GM19372 (cell line): ENCODE data around the gene RDH5.

Experiments
- ATAC-seq: cut with Tn5 transposase; IDR thresholded peaks from one replicate; pipeline ENCODE4 v1.9.1; 2021; ENCODE audit warnings: mild to moderate bottlenecking, low read depth, moderate library complexity; ENCODE audit not compliant: unreplicated experiment

RDH5 gene

DNA sequence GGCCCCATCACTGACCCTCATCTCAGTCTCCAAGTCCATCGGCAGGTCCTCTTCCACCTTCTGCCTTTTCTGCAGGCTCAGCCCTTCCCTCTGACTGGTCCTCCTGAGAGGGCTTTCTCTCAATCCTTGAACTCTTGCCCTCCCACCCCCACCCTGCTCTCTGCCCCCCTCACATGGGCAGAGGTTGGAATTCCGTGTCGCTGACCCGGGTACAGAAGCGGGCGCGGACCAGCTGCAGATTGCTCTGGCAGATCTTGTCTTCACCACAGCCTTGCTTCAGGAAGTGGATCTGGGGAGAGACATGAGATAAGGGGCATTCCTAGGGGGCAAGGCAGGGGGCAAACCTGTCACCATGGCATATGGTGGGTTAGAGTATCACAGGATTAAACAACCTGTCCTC, 24.8 kb upstream of the RDH5 start:
- ATAC-seq, result no peak

- no peak for ATAC-seq
Observed at GRCh38 chr12:55696141-55696540, 24.1 kb upstream of the RDH5 start.

DNA sequence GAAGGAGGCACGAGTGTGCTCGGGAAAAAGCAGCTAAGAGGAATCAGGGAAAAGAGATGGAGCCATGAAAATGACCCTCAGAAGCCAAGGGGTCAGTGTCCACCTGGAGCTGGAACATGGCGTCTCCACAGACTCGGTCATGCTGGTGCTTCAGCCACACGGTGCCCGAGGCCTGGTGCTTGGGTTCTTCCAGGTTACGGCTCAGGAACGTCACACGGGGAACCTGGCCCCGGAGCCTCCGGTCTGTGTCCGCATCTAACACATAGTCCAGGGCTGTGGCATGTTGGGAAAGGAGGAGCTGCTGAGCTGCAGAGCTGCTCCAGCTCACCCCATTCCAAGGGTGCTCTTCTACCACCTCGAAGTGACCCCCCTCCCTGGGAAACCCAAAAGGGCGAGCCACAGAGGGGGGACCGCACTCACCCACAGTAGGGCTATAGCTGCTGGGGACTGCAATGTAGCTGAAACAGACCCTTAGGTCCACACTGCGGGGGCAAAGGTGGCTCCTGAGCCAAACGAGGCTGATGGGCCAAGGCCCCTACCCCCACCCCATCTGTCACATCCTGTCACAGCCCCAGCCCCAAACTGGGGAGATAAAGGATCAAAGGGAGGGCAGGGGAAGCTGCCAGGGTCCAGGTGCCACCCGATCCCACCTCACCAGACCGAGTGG, 23.3 kb upstream of the RDH5 start:
- ATAC-seq, result no peak

DNA sequence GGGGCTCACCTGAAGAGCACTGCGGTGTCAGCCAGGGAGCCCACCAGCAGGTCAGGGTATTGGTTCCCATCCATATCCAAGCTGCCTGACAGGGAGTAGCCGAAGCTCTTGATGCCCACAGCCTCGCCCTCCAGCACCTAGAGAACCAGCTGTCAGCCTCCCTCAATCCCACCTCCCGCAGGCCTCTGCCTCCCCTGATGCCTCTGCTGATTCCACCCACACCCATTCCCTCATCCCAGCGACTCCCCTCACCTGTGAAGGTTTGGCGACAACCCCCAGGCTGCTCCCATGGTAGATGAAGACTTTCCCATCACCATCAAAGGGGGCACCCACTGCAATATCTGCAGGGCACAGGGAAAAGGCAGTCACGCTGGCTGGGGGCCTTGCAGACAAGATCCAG, 22.5 kb upstream of the RDH5 start:
- ATAC-seq, result no peak

DNA sequence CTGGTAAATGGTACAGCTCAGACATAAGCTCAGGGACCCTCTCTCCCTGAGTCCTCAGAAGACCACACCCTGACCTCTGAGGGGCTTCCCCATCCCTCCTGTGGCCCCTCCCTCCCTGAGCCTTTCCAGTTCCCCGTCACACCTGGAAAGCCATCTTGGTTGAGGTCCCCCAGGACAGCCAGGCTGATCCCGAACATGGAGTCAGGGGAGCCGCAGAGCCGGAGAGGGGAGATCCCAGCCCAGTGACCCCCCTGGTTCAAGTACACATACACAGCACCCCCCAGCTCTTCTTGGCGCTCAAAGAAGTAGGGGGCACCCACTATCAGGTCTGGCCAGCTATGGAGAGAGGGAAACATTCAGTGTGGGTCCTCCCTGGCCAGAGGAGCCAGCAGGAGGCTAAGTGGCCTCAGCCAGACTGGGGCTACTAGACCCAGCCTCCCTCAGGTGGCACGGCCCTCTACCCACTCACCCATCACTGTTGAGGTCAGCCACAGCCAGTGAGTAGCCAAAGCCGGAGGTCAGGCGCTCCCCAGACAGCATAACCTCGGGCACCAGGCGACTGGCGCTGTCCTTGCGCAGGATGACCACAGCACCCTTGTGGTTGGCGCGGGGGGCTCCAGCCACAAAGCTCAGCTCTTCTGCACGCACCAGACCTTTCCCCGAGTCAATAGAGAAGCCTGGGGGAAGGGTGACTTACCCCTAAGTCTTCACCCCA, 21.8 kb upstream of the RDH5 start:
- no peak for ATAC-seq

GRCh38 chr12:55698965-55699364, 21.2 kb upstream of the RDH5 start:
- ATAC-seq, result no peak

DNA sequence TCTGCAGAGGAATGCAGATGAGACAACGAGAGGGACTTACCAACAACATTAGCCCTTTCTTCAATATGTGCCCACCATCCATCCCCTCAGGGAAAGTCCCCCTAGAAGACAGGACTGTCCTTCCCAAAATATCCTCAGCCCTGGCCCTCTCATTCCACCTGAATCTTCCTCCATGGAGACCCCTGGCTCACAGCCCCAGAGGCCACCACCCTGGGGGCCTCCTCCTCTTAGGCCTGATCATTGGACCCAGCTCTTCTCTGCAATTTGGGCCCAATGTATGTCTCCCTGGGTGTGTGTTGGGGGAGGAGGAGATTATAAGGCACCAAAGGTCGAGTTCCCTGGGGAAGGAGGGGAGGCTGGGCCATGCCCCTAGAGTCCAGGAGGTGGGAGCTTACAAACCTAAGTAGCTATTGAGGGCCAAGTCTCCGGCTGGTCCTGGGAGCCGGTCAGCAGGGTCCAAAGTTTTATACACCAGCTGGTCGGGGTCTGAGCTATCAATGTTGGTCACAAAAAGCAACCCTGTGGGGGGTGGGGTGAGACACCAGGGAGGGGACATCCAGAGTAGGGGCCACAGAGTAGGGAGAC, 20.6 kb upstream of the RDH5 start:
- no peak for ATAC-seq

DNA sequence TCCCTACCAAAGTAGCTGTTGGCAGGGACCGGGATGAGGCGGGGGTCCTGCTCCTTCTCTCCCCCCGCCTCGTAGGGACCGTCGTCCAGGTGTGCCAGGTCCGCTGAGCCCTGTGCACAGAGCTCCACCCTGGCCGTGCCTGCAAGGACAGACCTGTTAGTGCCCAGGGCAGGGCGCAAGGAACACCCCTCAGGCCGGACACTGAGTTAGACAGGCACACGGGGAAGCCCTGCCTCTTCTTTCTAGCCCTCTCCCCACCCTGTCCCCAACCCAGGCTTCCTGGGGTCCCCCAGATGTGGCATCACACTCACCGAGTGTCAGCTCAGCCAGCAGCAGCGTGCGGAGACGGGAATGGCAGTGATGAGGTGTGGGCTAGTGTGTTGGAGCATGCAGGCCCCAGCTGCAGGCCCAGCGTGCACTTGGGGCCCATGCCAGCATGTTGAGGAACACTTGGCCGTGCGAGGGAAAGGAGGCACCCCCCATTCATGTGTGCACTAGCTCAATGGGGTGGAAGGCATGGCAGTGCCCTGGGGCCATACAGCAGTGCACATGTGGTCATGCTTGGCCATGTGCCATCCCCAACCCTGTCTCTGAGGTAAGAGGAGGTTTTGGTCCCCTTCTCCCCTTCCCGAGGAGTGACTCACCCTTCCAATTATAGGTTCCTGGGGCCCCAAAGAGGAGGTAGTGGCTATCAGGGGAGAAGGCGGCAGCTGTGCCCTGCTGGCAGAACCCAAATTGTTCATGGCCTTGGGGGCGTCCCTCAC, 19.8 kb upstream of the RDH5 start:
- ATAC-seq, result no peak

DNA sequence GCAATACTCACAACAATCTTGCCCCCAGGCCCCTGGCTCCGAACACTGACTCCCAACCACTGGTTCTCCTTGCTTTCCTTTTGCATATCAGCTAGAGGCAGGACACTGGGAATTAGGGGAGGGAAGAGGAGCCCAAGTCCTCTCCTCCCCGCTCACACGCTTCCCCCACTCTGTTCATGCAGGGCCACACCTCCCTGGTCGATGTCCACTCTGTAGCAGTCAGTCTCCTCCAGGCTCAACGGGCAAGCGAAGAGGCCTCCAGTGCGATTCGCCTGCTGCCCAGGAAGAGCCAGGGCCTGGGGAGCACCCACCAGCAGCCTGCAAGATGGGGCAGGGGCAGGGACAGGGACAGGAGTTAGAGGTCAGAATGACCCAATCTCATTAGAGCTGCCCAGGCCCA, 17.3 kb upstream of the RDH5 start:
- no peak for ATAC-seq

- no peak for ATAC-seq
Observed at GRCh38 chr12:55703288-55703687, 16.9 kb upstream of the RDH5 start.

DNA sequence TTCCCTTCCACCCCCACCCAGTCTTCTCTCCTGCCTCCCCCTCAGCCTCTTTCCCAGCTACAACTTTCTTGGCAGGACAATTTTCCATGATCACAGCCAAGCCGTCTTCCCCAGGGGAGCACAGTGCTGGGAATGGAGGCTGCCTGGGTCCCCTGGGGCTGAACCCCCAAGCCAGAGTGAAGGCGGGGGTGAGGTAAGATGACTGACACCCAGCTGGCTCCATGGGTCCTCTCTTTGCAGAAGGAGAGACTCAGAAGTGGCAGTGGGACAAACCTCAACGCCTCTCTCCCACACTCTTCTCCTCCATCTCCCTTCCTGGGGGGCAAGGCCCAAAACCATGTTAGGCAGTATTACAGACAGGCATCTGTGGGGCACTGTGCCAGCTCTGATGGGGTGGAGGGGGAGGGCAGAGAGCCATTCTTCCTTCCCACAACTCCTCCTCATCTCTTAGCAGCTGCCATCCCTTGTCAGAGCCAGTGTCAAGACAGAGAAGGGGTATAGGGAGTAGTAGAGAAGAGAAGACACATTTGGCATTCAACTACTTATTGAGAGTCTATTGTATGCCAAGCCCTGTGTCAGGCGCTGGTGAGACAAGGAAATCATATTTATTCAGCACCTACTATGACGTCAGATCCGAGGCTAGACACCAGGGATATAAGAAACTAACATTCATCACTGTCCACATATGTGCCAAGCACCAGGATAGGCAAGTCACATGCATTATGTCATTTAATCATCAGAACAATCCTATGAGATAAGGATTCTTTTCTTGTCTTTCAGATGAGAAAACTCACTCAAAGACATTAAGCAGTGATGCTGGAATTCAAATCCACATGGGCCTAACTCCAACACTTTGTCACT, 16.1 kb upstream of the RDH5 start:
- no peak for ATAC-seq

GRCh38 chr12:55704824-55705718, 15.1 kb upstream of the RDH5 start:
- no peak for ATAC-seq

- ATAC-seq, result no peak
Observed at GRCh38 chr12:55705782-55706402, 14.3 kb upstream of the RDH5 start.

- ATAC-seq, result no peak
Observed at GRCh38 chr12:55706568-55707218, 13.5 kb upstream of the RDH5 start.

- no peak for ATAC-seq
Observed at GRCh38 chr12:55707219-55707671, 12.9 kb upstream of the RDH5 start.

DNA sequence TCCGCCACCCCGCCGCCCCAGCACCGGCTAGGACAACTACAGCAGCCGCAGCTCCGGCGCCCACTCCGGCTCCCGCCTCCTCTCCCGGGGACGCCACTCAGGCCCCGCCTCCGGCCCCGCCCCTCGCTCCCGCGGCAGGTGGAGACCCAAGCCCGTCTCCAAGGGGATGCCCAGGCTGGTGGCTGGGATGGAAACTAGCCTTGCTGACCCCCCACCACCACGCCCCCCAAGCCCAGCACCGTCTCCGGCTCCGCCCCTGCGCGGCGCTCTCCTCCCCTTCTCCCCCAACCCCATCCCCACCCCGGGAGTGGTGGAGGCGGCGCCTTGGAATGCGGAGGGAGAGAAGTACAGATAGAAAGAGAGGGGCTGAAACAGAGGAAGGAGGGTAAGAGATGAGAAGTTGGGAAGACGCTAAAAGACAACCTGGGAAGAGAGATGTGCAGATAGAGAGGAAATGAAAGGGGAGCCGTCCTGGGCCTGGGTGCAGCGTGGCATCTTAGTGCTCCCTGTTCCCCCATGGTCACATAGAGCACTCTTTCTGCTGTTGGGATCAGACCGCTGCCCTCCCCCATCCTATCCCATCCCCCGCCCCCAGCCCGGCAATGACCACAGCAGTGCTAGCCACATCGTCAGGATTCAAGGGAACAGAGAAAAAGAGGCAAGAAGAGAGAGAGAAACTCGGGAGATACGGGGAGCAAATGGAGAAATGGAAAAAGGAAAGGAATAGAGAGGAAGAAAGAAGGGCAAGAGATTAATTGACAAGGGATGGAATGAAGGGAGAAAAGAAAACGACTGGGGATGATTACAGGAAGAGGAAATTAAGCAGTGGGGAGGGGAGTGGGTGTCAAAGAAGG, 12.1 kb upstream of the RDH5 start, which contains the start of gene ITGA7:
Gene ITGA7 (minus strand): TSS at position 64 of the 854 bp plus-strand sequence. CDS start 222 bp downstream, outside the sequence.
- no peak for ATAC-seq

DNA sequence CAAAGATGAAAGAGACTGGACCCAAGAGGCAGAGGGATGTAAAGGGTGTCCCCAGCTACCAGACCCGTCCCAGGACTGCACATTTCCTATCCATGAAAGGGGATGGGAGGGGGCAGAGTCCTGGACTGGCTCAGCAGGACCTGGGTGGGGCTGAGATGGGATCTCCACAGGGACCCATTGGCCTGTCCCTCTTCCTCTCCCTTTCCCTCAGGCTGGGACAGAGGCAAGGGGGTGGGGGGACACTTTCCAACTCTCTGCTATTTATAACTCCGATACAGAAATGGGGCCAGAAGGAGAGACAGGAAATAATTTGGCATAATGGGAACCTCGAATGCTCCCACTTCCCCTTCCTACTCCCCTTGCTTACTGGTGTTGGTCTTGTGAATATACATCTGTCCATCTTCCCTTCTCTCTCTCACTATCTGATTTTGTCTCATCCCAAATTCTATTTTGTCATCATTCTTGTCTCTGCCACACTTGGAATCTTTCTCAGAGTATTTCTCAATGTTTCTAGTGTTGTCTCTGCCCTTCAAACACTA, 11.4 kb upstream of the RDH5 start:
- ATAC-seq, result no peak
